ENCODE results near the gene SSBP2. TPM values are rescaled to one million over a fixed set of nuclear protein-coding genes. Genes with fewer than 3 reads are reported as not detected.

The SSBP2 gene
- total and polyA plus RNA-seq, 2 of the 8 experiments (the other 6 are each of a cell fraction or from before 2014, with no cell fraction given) = 21.5 to 36.2 TPM

- no peak for FAIRE-seq
- POLR2A ChIA-PET (ENCODE audit: partially characterized antibody) = interaction anchor here (0.9 kb wide), 1 partner anchor 8 kb away, joined by 3 read pairs; no protein-coding TSS in a partner anchor
- TF ChIP-seq SIN3A (conservative IDR thresholded peaks at IDR 0.05 in 1 of 2, IDR thresholded peaks at IDR 0.05 in 1 of 2; ENCODE audit: low read depth in 1 of 2, low read length in 2 of 2) = no peak
- no peak for TF ChIP-seq SP2 (IDR thresholded peaks at IDR 0.05; ENCODE audit: low read length)
- no peak for TF ChIP-seq PHF8 (conservative IDR thresholded peaks at IDR 0.05; ENCODE audit: low read depth, low read length)
- TF ChIP-seq JUN (IDR thresholded peaks at IDR 0.05; ENCODE audit: low read depth, low read length) = no peak
- TF ChIP-seq SIRT6 (IDR thresholded peaks at IDR 0.05; ENCODE audit: low read length) = no peak
- no peak for TF ChIP-seq ZNF274 (IDR thresholded peaks at IDR 0.05; ENCODE audit: borderline replicate concordance, extremely low read depth, low read length)
- TF ChIP-seq KDM1A (IDR thresholded peaks at IDR 0.05; ENCODE audit: borderline replicate concordance, low read length) = no peak
- TF ChIP-seq KDM4A (IDR thresholded peaks at IDR 0.05; ENCODE audit: low read depth, low read length, severe bottlenecking) = no peak
- no peak for TF ChIP-seq TAF7 (optimal IDR thresholded peaks at IDR 0.05; ENCODE audit: borderline replicate concordance, low read depth, low read length)
- TF ChIP-seq USF2 (IDR thresholded peaks at IDR 0.05; ENCODE audit: low read length) = no peak
- TF ChIP-seq BACH1 (IDR thresholded peaks at IDR 0.05; ENCODE audit: low read length) = no peak
Observed at GRCh38 chr5:81763294-81763928, 12.5 kb upstream of the SSBP2 start.

More at GRCh38 chr5:81763294-81763928, 12.5 kb upstream of the SSBP2 start:
- no peak overlapping the region for H2BK5ac ChIP-seq (ENCODE audit: low read depth, low read length)
- H2BK120ac ChIP-seq (replicated peaks; ENCODE audit: low read depth, low read length) = no peak overlapping the region
- no peaks in the 10 kb centered on the region for H3K9me3 ChIP-seq (ENCODE audit: insufficient read depth in 2 of 2, low read depth in 1 of 2, low read length in 1 of 2)
- no peaks in the 10 kb centered on the region for H3K27me3 ChIP-seq (replicated peaks in 1 of 4; ENCODE audit: control insufficient read depth in 3 of 4, extremely low read depth in 1 of 4, insufficient read depth in 3 of 4, low read length in 3 of 4)
- H3K23me2 ChIP-seq (ENCODE audit: low read depth, low read length) = no peaks in the 10 kb centered on the region; the same call in 1 of the 2 replicates
- no peak overlapping the region for H4K91ac ChIP-seq (replicated peaks; ENCODE audit: insufficient read length, low read length)
- H2BK20ac ChIP-seq (ENCODE audit: low read length) = no peak overlapping the region
- 0 out of 2 replicates have a peak overlapping the region, but pooled peaks have one; percentile 46 for H2AFZ ChIP-seq (ENCODE audit: low read length)
- no peak overlapping the region for H3K4me3 ChIP-seq (ENCODE audit: extremely low read depth in 1 of 4, insufficient read depth in 2 of 4, low read depth in 3 of 4, low read length in 4 of 4)
- no peaks in the 10 kb centered on the region; the same call in 1 of the 2 replicates for H3K79me1 ChIP-seq (ENCODE audit: low read depth, low read length)
- H3K9ac ChIP-seq (replicated peaks in 1 of 4; ENCODE audit: extremely low read depth in 1 of 4, low read depth in 3 of 4, low read length in 3 of 4) = no peak overlapping the region
- H4K5ac ChIP-seq (ENCODE audit: insufficient read length, low read depth, low read length) = no peak overlapping the region
- no peaks in the 10 kb centered on the region for H4K20me1 ChIP-seq (replicated peaks in 1 of 2; ENCODE audit: control insufficient read depth in 1 of 2, insufficient read depth in 2 of 2, low read length in 2 of 2)
- H2AK5ac ChIP-seq (ENCODE audit: low read depth, low read length) = no peak overlapping the region
- H2BK15ac ChIP-seq (ENCODE audit: low read length) = no peak overlapping the region
- H3K4me1 ChIP-seq (replicated peaks in 1 of 4; ENCODE audit: control insufficient read depth in 3 of 4, insufficient read depth in 4 of 4, low read length in 3 of 4) = peaks cover 0 to 13% (median 3%) of the 10 kb centered on the region in 4 experiments; a peak in 3 of 7 replicates
- H4K8ac ChIP-seq (ENCODE audit: extremely low read depth, insufficient read depth, low read length) = no peak overlapping the region
- no peak overlapping the region for H3K4ac ChIP-seq (replicated peaks; ENCODE audit: insufficient read length, low read depth, low read length)
- H3K36me3 ChIP-seq (ENCODE audit: control insufficient read depth in 2 of 4, insufficient read depth in 4 of 4, low read length in 3 of 4) = no peaks in the 10 kb centered on the region
- H3K79me2 ChIP-seq (ENCODE audit: control insufficient read depth in 1 of 2, insufficient read depth in 2 of 2, low read length in 2 of 2) = no peaks in the 10 kb centered on the region
- no peak overlapping the region for H3K56ac ChIP-seq (replicated peaks; ENCODE audit: insufficient read length, low read depth, low read length)
- WGBS, 2 experiments (ENCODE audit: extremely low coverage in 1 of 2, insufficient coverage in 1 of 2, insufficient read length in 1 of 2, insufficient replicate concordance in 2 of 2, low coverage in 1 of 2, low lambda C conversion rate in 2 of 2, missing lambda C conversion rate in 1 of 2) = 89% methylated on average over 4 of the region's 4 CpGs; no CpG with 5 or more reads in 1 of the 2 experiments
- no peak overlapping the region for H3K4me2 ChIP-seq (ENCODE audit: insufficient read depth in 1 of 2, low read depth in 2 of 2, low read length in 2 of 2)
- DNase-seq (ENCODE audit: low read depth in 1 of 2, low spot score in 2 of 2) = no peak
- H3K14ac ChIP-seq (ENCODE audit: insufficient read length) = no peak overlapping the region
- H3K18ac ChIP-seq (ENCODE audit: extremely low read depth, low read length) = no peak overlapping the region
- no peak overlapping the region for H3K23ac ChIP-seq (ENCODE audit: insufficient read length)
- no peak overlapping the region for H2BK12ac ChIP-seq (ENCODE audit: low read depth, low read length)
- no peak overlapping the region for H3K27ac ChIP-seq (ENCODE audit: low read depth, low read length)
- CTCF ChIA-PET (ENCODE audit: partially characterized antibody) = interaction anchor here (0.7 to 1.3 kb wide), 2 partner anchors 9 to 94 kb away, joined by 3 read pairs; no protein-coding TSS in a partner anchor
